Astrocyte of the spinal cord (primary cell): Measurements from ENCODE around the gene BCL7C.

Experiments
- DNase-seq: peaks from one replicate; pipeline ENCODE4 v3.0.0; 2011; ENCODE audit warnings: low read depth, low spot score
- H3K4me3 ChIP-seq: 2 replicates; pipeline ENCODE4 v1.5.1; 2011; ENCODE audit warnings: low read depth, mild to moderate bottlenecking, low read length, moderate library complexity
- CTCF ChIP-seq: IDR thresholded peaks from 2 replicates; pipeline ENCODE4 v1.5.1; 2012; ENCODE audit warnings: low read depth, mild to moderate bottlenecking, low read length, inconsistent platforms
- in situ Hi-C: cut with HindIII; loops from 2 replicates; pipeline ENCODE4 v1.10.0; 2017; ENCODE audit warnings: low sequenced_read_pairs

The BCL7C gene

GRCh38 chr16:30902029-30902972, 8.4 kb upstream of the BCL7C start:
- peak overlapping the region; percentile 30 for H3K4me3 ChIP-seq
- DNase-seq = peak; percentile 28
- in situ Hi-C loops = no loop called here
- peak; percentile 21 for TF ChIP-seq CTCF

- DNase-seq = no peak
- TF ChIP-seq CTCF = no peak
- H3K4me3 ChIP-seq = peak overlapping the region; percentile 30
- in situ Hi-C loops = no loop called here
These were observed 7.5 kb upstream of the BCL7C start for GRCh38 chr16:30901201-30902028.

- H3K4me3 ChIP-seq = no peak overlapping the region
- in situ Hi-C loops = no loop called here
- no peak for TF ChIP-seq CTCF
- no peak for DNase-seq
These were observed 6.7 kb upstream of the BCL7C start for GRCh38 chr16:30900588-30900987.

GRCh38 chr16:30899794-30900193, 5.9 kb upstream of the BCL7C start:
- in situ Hi-C loops = loop anchor here (25.0 kb wide), 1 partner anchor 112 kb away; the partner anchor contains the start of gene ZNF629
- DNase-seq = no peak
- H3K4me3 ChIP-seq = no peak overlapping the region
- TF ChIP-seq CTCF = no peak

GRCh38 chr16:30896889-30897733, 3.2 kb upstream of the BCL7C start:
- H3K4me3 ChIP-seq = peak overlapping the region; percentile 59
- no peak for TF ChIP-seq CTCF
- peak; percentile 93 for DNase-seq
- in situ Hi-C loops = loop anchor here (25.0 kb wide), 1 partner anchor 110 kb away; the partner anchor contains the start of gene ZNF629
